ENCODE data around the gene PPP2R1B.

Gene PPP2R1B

DNA sequence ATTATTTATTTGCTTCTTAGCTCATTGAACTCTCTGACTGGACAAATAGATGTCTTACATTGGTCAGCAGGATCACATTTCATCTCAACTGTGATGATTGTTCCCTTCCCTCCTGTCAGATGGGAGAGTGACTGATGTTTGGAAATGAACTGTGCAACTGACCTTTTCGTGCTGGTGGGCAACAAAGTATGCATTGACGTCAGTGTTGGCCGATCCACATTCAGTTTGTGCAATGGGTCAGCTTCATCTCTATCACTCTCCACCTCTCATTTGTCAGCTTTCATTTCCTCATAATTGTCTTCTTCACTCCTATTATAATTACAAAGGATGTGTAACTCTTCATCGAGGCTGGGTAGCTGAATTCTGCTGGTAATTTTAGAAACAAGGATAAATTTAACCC lies 71.3 kb downstream of the PPP2R1B start:
- no peak overlapping the region for H3K4me3 ChIP-seq (ENCODE audit: insufficient read depth, low read length, poor library complexity, severe bottlenecking)

DNA sequence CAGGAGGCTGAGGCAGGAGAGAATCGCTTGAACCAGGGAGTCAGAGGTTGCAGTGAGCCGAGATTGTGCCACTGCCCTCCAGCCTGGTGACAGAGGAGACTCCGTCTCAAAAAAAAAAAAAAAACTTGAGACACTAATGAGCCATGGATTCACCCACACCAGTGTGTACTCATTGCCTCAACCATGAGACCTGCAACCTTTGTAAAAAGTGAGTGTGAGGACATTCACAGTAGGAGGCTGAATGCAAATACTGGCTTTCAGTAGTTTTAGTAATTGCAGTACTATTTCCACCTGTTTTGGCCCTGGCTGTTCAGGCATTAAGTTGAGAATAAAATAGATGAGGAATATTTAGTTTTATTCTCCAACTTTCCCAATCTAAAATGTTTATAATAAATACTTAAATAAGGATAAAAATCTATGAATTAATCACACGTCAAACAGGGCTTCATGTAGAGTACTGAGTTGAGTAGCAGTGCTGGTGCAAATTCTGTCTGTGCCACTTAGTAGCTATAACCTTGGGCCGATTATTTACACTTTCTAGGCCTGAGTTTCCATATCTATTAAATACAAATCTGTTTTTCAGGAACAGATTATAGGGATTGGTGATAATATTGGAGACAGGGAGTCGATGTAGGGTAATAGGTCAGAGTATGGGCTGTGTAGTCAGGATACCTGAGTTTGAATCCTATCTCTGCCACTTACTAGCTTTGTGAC lies 72.8 kb downstream of the PPP2R1B start:
- H3K27me3 ChIP-seq (ENCODE audit: low read length) = no peaks in the 10 kb centered on the region
- H3K4me3 ChIP-seq (ENCODE audit: insufficient read depth, low read length, poor library complexity, severe bottlenecking) = no peak overlapping the region
- H3K9me2 ChIP-seq (replicated peaks; ENCODE audit: insufficient read depth, low read length) = no peaks in the 10 kb centered on the region
- no peak for TF ChIP-seq EZH2phosphoT487 (conservative IDR thresholded peaks at IDR 0.05; ENCODE audit: low read length)
- TF ChIP-seq, protein P1, sequence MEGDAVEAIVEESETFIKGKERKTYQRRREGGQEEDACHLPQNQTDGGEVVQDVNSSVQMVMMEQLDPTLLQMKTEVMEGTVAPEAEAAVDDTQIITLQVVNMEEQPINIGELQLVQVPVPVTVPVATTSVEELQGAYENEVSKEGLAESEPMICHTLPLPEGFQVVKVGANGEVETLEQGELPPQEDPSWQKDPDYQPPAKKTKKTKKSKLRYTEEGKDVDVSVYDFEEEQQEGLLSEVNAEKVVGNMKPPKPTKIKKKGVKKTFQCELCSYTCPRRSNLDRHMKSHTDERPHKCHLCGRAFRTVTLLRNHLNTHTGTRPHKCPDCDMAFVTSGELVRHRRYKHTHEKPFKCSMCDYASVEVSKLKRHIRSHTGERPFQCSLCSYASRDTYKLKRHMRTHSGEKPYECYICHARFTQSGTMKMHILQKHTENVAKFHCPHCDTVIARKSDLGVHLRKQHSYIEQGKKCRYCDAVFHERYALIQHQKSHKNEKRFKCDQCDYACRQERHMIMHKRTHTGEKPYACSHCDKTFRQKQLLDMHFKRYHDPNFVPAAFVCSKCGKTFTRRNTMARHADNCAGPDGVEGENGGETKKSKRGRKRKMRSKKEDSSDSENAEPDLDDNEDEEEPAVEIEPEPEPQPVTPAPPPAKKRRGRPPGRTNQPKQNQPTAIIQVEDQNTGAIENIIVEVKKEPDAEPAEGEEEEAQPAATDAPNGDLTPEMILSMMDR (IDR thresholded peaks at IDR 0.05; ENCODE audit: insufficient read depth, low read length, poor library complexity, severe bottlenecking) = no peak
- no peaks in the 10 kb centered on the region for H3F3A ChIP-seq (ENCODE audit: insufficient read depth)
- no peak overlapping the region for H3K9ac ChIP-seq (ENCODE audit: low read length)
- no peaks in the 10 kb centered on the region for H4K20me1 ChIP-seq (ENCODE audit: low read depth, low read length)
- peaks cover 4% of the 10 kb centered on the region; the same call in 1 of the 2 replicates for H3K36me3 ChIP-seq (ENCODE audit: low read length)
- no peak overlapping the region for H2AFZ ChIP-seq (ENCODE audit: low read depth, low read length, severe bottlenecking)
- H3K4me2 ChIP-seq (ENCODE audit: low read depth, low read length, poor library complexity, severe bottlenecking) = no peak overlapping the region
- H3K9me3 ChIP-seq (ENCODE audit: insufficient read depth, low read length) = no peaks in the 10 kb centered on the region
- H3K79me2 ChIP-seq (ENCODE audit: insufficient read depth, low read length) = no peaks in the 10 kb centered on the region
- no peak overlapping the region for H3K27ac ChIP-seq (ENCODE audit: low read depth, low read length)

More for the DNA sequence above, 71.3 kb downstream of the PPP2R1B start:
- no peak overlapping the region for H3K9ac ChIP-seq (ENCODE audit: low read length)
- H3K27me3 ChIP-seq (ENCODE audit: low read length) = no peaks in the 10 kb centered on the region
- H4K20me1 ChIP-seq (ENCODE audit: low read depth, low read length) = no peaks in the 10 kb centered on the region
- H2AFZ ChIP-seq (ENCODE audit: low read depth, low read length, severe bottlenecking) = no peak overlapping the region
- no peaks in the 10 kb centered on the region for H3K9me3 ChIP-seq (ENCODE audit: insufficient read depth, low read length)
- H3K36me3 ChIP-seq (ENCODE audit: low read length) = no peaks in the 10 kb centered on the region
- TF ChIP-seq, protein P1 (IDR thresholded peaks at IDR 0.05; ENCODE audit: insufficient read depth, low read length, poor library complexity, severe bottlenecking) = no peak
- no peak for TF ChIP-seq EZH2phosphoT487 (conservative IDR thresholded peaks at IDR 0.05; ENCODE audit: low read length)
- no peaks in the 10 kb centered on the region for H3K9me2 ChIP-seq (replicated peaks; ENCODE audit: insufficient read depth, low read length)
- no peak overlapping the region for H3K4me2 ChIP-seq (ENCODE audit: low read depth, low read length, poor library complexity, severe bottlenecking)
- H3K27ac ChIP-seq (ENCODE audit: low read depth, low read length) = no peak overlapping the region
- H3F3A ChIP-seq (ENCODE audit: insufficient read depth) = no peaks in the 10 kb centered on the region
- H3K79me2 ChIP-seq (ENCODE audit: insufficient read depth, low read length) = no peaks in the 10 kb centered on the region

DNA sequence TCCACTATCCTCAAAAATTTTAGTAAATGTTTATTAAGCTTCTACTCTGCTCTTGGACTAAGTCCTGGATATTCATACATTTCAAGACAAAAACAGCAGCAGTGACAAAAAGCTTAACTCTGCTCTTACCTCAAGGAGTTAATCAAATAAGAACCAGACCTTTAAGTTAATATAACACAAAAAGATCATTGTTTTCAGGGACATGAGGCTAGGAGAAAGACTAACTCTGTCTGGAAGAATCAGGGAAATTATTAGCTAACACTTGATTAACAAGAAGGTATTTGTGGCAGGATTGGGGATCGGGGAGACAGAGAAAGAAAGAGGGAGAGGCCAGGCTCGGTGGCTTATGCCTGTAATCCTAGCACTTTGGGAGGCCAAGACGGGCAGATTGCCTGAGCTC lies 74.4 kb downstream of the PPP2R1B start:
- Histone ChIP-seq H3K79me2 (ENCODE audit: insufficient read depth, low read length) (no peaks in the 10 kb centered on the region), H3K9me2 (replicated peaks; ENCODE audit: insufficient read depth, low read length) (no peaks in the 10 kb centered on the region), H3K27me3 (ENCODE audit: low read length) (no peaks in the 10 kb centered on the region), H3K4me2 (ENCODE audit: low read depth, low read length, poor library complexity, severe bottlenecking) (no peak overlapping the region), H3F3A (ENCODE audit: insufficient read depth) (no peaks in the 10 kb centered on the region), H3K9ac (ENCODE audit: low read length) (no peak overlapping the region), H3K27ac (ENCODE audit: low read depth, low read length) (no peak overlapping the region), H4K20me1 (ENCODE audit: low read depth, low read length) (no peaks in the 10 kb centered on the region), H3K9me3 (ENCODE audit: insufficient read depth, low read length) (no peaks in the 10 kb centered on the region), H3K4me3 (ENCODE audit: insufficient read depth, low read length, poor library complexity, severe bottlenecking) (no peak overlapping the region), H3K36me3 (ENCODE audit: low read length) (peaks cover 4% of the 10 kb centered on the region; the same call in 1 of the 2 replicates), H2AFZ (ENCODE audit: low read depth, low read length, severe bottlenecking) (no peak overlapping the region)
- no peak for TF ChIP-seq EZH2phosphoT487 (conservative IDR thresholded peaks at IDR 0.05; ENCODE audit: low read length)

DNA sequence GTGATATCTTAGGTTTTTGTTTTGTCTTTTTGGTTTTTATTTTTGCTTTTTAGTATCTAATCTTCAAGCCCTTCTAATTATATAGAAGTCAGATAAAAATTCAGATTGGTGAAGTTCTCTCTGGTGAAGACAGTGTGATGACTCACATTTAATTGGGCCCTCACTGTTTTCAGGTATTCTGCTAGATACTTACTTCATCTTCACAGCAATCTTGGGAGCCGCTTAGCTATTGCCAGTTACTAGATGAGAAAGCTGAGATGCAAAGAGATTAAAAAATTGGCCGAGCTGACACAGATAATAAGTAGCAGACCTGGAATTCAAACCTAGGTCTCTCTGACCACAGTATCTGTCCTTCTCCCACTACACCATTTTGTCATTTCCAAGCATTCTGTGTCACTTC lies 75.0 kb downstream of the PPP2R1B start:
- Histone ChIP-seq H2AFZ (ENCODE audit: low read depth, low read length, severe bottlenecking) (no peak overlapping the region), H3K4me2 (ENCODE audit: low read depth, low read length, poor library complexity, severe bottlenecking) (no peak overlapping the region)
- TF ChIP-seq, protein P1 (IDR thresholded peaks at IDR 0.05; ENCODE audit: insufficient read depth, low read length, poor library complexity, severe bottlenecking) = no peak
- TF ChIP-seq EZH2phosphoT487 (conservative IDR thresholded peaks at IDR 0.05; ENCODE audit: low read length) = no peak

More for the DNA sequence above, 75.0 kb downstream of the PPP2R1B start:
- no peak overlapping the region for H3K9ac ChIP-seq (ENCODE audit: low read length)
- H4K20me1 ChIP-seq (ENCODE audit: low read depth, low read length) = no peaks in the 10 kb centered on the region
- H3K27me3 ChIP-seq (ENCODE audit: low read length) = no peaks in the 10 kb centered on the region
- H3K36me3 ChIP-seq (ENCODE audit: low read length) = peaks cover 4% of the 10 kb centered on the region; the same call in 1 of the 2 replicates
- H3K9me3 ChIP-seq (ENCODE audit: insufficient read depth, low read length) = no peaks in the 10 kb centered on the region
- no peak overlapping the region for H3K27ac ChIP-seq (ENCODE audit: low read depth, low read length)
- no peaks in the 10 kb centered on the region for H3F3A ChIP-seq (ENCODE audit: insufficient read depth)
- H3K4me3 ChIP-seq (ENCODE audit: insufficient read depth, low read length, poor library complexity, severe bottlenecking) = no peak overlapping the region
- H3K79me2 ChIP-seq (ENCODE audit: insufficient read depth, low read length) = no peaks in the 10 kb centered on the region
- H3K9me2 ChIP-seq (replicated peaks; ENCODE audit: insufficient read depth, low read length) = no peaks in the 10 kb centered on the region

Data from SU-DHL-6 (cell line).